Thyroid gland (tissue), 4 donors: ENCODE measurements around the gene MND1.

ENCODE experiments used
- CTCF ChIP-seq, 6 experiments: fragments of 200-600 bp in 3 of 6; fragments of 450-650 bp in 3 of 6; sonication (generic) in 3 of 6; IDR thresholded peaks; one replicate each; pipeline ENCODE4 v1.5.1; 2016 to 2019; ENCODE audit warnings: antibody characterized with exemption in 6 of 6, mild to moderate bottlenecking in 2 of 6, inconsistent platforms in 1 of 6, moderate library complexity in 1 of 6
- POLR2A ChIP-seq, 2 donors: fragments of 450-650 bp; IDR thresholded peaks; one replicate each; pipeline ENCODE4 v1.6.1; 2017; ENCODE audit warnings: antibody characterized with exemption in 2 of 2, mild to moderate bottlenecking in 2 of 2, moderate library complexity in 1 of 2

GRCh38 chr4:153325558-153325957 is 18.9 kb upstream of the MND1 start:
- TF ChIP-seq CTCF (IDR thresholded peaks at IDR 0.05) = no peak
- TF ChIP-seq POLR2A (IDR thresholded peaks at IDR 0.05) = no peak
